ENCODE measurements around the gene HRC. TPM values are rescaled to one million over a fixed set of nuclear protein-coding genes. Genes with fewer than 3 reads are reported as not detected.
A peak's percentile ranks its signal among the peaks of the same experiment; 100 is the strongest.

The HRC gene
- total and polyA plus RNA-seq, 4 donors, result 0.14 to 5.7 (median 1.1) TPM

GRCh38 chr19:49107625-49108459 is 47.4 kb downstream of the HRC start:
- H3K9me3 ChIP-seq (ENCODE audit: control insufficient read depth in 4 of 4, insufficient read depth in 3 of 4, low read length in 3 of 4), result no peaks in the 10 kb centered on the region
- no peak overlapping the region for H3K4me3 ChIP-seq
- TF ChIP-seq CTCF (IDR thresholded peaks at IDR 0.05; ENCODE audit: control extremely low read depth, extremely low read depth), result no peak
- DNase-seq, result no peak
- WGBS, 2 donors, result 97 to 98% methylated on average over 80 to 93 of the region's 93 CpGs
- no peak for ATAC-seq (ENCODE audit: insufficient read depth, low FRiP score)
- no peaks in the 10 kb centered on the region for H3K27me3 ChIP-seq (ENCODE audit: control insufficient read depth in 3 of 3, insufficient read depth in 3 of 3, low read length in 2 of 3)
- no peak overlapping the region for H3K27ac ChIP-seq (ENCODE audit: low read depth in 1 of 2, low read length in 1 of 2)
- H3K9ac ChIP-seq (ENCODE audit: insufficient read depth in 1 of 2, low read length in 2 of 2), result no peak overlapping the region
- peaks cover 13 to 56% (median 24%) of the 10 kb centered on the region in 4 donors for H3K36me3 ChIP-seq (ENCODE audit: control insufficient read depth in 4 of 4, insufficient read depth in 4 of 4, low read length in 4 of 4)
- H3K4me1 ChIP-seq (ENCODE audit: control insufficient read depth in 5 of 5, insufficient read depth in 5 of 5, low read length in 5 of 5), result no peaks in the 10 kb centered on the region

GRCh38 chr19:49106648-49107135 is 48.5 kb downstream of the HRC start:
- Histone ChIP-seq H3K4me1 (ENCODE audit: control insufficient read depth in 5 of 5, insufficient read depth in 5 of 5, low read length in 5 of 5) (no peaks in the 10 kb centered on the region), H3K27ac (ENCODE audit: low read depth in 1 of 2, low read length in 1 of 2) (no peak overlapping the region), H3K4me3 (no peak overlapping the region), H3K36me3 (ENCODE audit: control insufficient read depth in 4 of 4, insufficient read depth in 4 of 4, low read length in 4 of 4) (peaks cover 17 to 68% (median 32%) of the 10 kb centered on the region in 4 donors), H3K27me3 (ENCODE audit: control insufficient read depth in 3 of 3, insufficient read depth in 3 of 3, low read length in 2 of 3) (no peaks in the 10 kb centered on the region), H3K9me3 (ENCODE audit: control insufficient read depth in 4 of 4, insufficient read depth in 3 of 4, low read length in 3 of 4) (no peaks in the 10 kb centered on the region), H3K9ac (ENCODE audit: insufficient read depth in 1 of 2, low read length in 2 of 2) (no peak overlapping the region)
- DNase-seq (no peak), ATAC-seq (ENCODE audit: insufficient read depth, low FRiP score) (no peak)
- 69 to 70% methylated on average over 12 of the region's 12 CpGs for WGBS, 2 donors
- peak; percentile 20 for TF ChIP-seq CTCF (IDR thresholded peaks at IDR 0.05; ENCODE audit: control extremely low read depth, extremely low read depth)

GRCh38 chr19:49104229-49104864 is 50.8 kb downstream of the HRC start:
- TF ChIP-seq CTCF (IDR thresholded peaks at IDR 0.05; ENCODE audit: control extremely low read depth, extremely low read depth), result no peak
- no peaks in the 10 kb centered on the region for H3K4me1 ChIP-seq (ENCODE audit: control insufficient read depth in 5 of 5, insufficient read depth in 5 of 5, low read length in 5 of 5)
- H3K4me3 ChIP-seq, result no peak overlapping the region
- peaks cover 24 to 84% (median 48%) of the 10 kb centered on the region in 4 donors for H3K36me3 ChIP-seq (ENCODE audit: control insufficient read depth in 4 of 4, insufficient read depth in 4 of 4, low read length in 4 of 4)
- H3K9me3 ChIP-seq (ENCODE audit: control insufficient read depth in 4 of 4, insufficient read depth in 3 of 4, low read length in 3 of 4), result no peaks in the 10 kb centered on the region
- H3K27me3 ChIP-seq (ENCODE audit: control insufficient read depth in 3 of 3, insufficient read depth in 3 of 3, low read length in 2 of 3), result no peaks in the 10 kb centered on the region
- DNase-seq (no peak), ATAC-seq (ENCODE audit: insufficient read depth, low FRiP score) (no peak)
- no peak overlapping the region for H3K27ac ChIP-seq (ENCODE audit: low read depth in 1 of 2, low read length in 1 of 2)
- 86 to 91% methylated on average over 26 to 30 of the region's 30 CpGs for WGBS, 2 donors
- no peak overlapping the region for H3K9ac ChIP-seq (ENCODE audit: insufficient read depth in 1 of 2, low read length in 2 of 2)
